ENCODE results near the gene HJURP. TPM values are rescaled to one million over a fixed set of nuclear protein-coding genes. Genes with fewer than 3 reads are reported as not detected.

Gene HJURP
- total RNA-seq, 1 donor from 2014 or later = 109 TPM

DNA sequence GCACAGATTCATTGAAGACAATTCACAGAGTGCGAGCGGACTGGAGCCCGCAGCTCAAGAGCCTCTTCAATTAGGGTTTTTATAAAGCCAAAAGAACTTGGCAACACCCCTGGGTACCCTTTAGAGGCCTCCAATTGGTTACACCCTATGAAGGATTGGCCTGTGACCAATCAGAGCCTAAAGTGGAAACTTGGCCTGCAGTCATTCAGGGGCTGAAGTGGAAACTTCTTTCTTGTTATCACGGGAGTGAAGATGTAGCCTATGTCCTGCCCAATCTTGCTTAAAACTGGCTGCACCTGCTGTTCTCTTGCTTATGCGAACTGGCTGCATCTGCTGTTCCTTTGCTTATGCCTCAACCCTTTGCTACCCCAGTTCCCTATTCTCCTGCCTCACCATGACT lies 1.8 kb upstream of the HJURP start:
- H3K4me3 Mint-ChIP-seq = peak overlapping the region; percentile 14

DNA sequence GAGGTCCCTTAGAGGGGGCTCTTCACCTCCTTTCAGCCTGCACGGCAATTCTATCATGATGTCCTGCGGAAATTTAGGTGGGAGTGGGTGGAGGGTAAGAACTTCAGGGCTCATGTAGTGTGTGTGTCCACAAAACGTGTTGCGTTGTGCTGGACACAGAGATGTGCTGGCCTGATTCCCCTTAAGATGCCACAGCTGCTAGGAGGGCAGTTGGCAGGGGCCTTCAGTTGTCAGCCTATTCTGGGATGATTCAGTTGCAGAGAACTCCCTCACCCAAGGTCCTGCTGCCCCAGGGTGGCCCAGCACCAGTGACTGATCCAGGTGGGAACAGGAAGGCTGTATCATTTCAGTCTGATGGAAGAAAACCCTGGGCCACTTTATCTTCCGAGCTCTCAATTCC lies 1.0 kb upstream of the HJURP start:
- H3K9ac ChIP-seq = no peak overlapping the region
- Mint-ChIP-seq H3K27ac (no peak overlapping the region), H3K36me3 (peaks cover 15% of the 10 kb centered on the region), H3K4me3 (peak overlapping the region; percentile 99), H3K4me1 (peaks cover 29% of the 10 kb centered on the region), H3K27me3 (ENCODE audit: insufficient read depth, low read depth) (peaks cover 4% of the 10 kb centered on the region), H3K9me3 (no peaks in the 10 kb centered on the region)
- no peak overlapping the region for H3K27ac ChIP-seq
- no peaks in the 10 kb centered on the region for H3K27me3 ChIP-seq
- no peaks in the 10 kb centered on the region for H3K9me3 ChIP-seq (ENCODE audit: low read depth)
- peaks cover 35% of the 10 kb centered on the region for H4K20me1 ChIP-seq (ENCODE audit: low read depth)
- peaks cover 10% of the 10 kb centered on the region for H3F3A ChIP-seq (ENCODE audit: low read depth)
- DNase-seq (ENCODE audit: low spot score) = no peak
- peaks cover 33% of the 10 kb centered on the region for H3K4me1 ChIP-seq
- peaks cover 40% of the 10 kb centered on the region for H3K79me2 ChIP-seq (ENCODE audit: low read depth)
- H2AFZ ChIP-seq (replicated peaks) = no peak overlapping the region
- peaks cover 14% of the 10 kb centered on the region for H3K36me3 ChIP-seq
- peak overlapping the region; percentile 81 for H3K4me2 ChIP-seq
- TF ChIP-seq EZH2 (IDR thresholded peaks at IDR 0.05) (no peak), EZH2phosphoT487 (IDR thresholded peaks at IDR 0.05) (no peak)
- TF ChIP-seq, protein P1, sequence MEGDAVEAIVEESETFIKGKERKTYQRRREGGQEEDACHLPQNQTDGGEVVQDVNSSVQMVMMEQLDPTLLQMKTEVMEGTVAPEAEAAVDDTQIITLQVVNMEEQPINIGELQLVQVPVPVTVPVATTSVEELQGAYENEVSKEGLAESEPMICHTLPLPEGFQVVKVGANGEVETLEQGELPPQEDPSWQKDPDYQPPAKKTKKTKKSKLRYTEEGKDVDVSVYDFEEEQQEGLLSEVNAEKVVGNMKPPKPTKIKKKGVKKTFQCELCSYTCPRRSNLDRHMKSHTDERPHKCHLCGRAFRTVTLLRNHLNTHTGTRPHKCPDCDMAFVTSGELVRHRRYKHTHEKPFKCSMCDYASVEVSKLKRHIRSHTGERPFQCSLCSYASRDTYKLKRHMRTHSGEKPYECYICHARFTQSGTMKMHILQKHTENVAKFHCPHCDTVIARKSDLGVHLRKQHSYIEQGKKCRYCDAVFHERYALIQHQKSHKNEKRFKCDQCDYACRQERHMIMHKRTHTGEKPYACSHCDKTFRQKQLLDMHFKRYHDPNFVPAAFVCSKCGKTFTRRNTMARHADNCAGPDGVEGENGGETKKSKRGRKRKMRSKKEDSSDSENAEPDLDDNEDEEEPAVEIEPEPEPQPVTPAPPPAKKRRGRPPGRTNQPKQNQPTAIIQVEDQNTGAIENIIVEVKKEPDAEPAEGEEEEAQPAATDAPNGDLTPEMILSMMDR (IDR thresholded peaks at IDR 0.05) = no peak
- peak overlapping the region; percentile 91 for H3K4me3 ChIP-seq

More for the DNA sequence above, 1.8 kb upstream of the HJURP start:
- H3K27me3 ChIP-seq = no peaks in the 10 kb centered on the region
- H3K4me1 Mint-ChIP-seq = peaks cover 29% of the 10 kb centered on the region
- H2AFZ ChIP-seq (replicated peaks) = no peak overlapping the region
- TF ChIP-seq, protein P1 (IDR thresholded peaks at IDR 0.05) = no peak
- TF ChIP-seq EZH2 (IDR thresholded peaks at IDR 0.05) = no peak
- TF ChIP-seq EZH2phosphoT487 (IDR thresholded peaks at IDR 0.05) = no peak
- H3K9me3 Mint-ChIP-seq = no peaks in the 10 kb centered on the region
- H3K79me2 ChIP-seq (ENCODE audit: low read depth) = peaks cover 32% of the 10 kb centered on the region
- peaks cover 27% of the 10 kb centered on the region for H3K4me1 ChIP-seq
- no peak overlapping the region for H3K4me3 ChIP-seq
- no peak overlapping the region for H3K27ac ChIP-seq
- H3F3A ChIP-seq (ENCODE audit: low read depth) = peaks cover 10% of the 10 kb centered on the region
- no peak overlapping the region for H3K4me2 ChIP-seq
- H3K9me3 ChIP-seq (ENCODE audit: low read depth) = no peaks in the 10 kb centered on the region
- peaks cover 26% of the 10 kb centered on the region for H4K20me1 ChIP-seq (ENCODE audit: low read depth)
- peaks cover 11% of the 10 kb centered on the region for H3K36me3 Mint-ChIP-seq
- H3K27ac Mint-ChIP-seq = no peak overlapping the region
- no peak overlapping the region for H3K9ac ChIP-seq
- H3K36me3 ChIP-seq = peaks cover 11% of the 10 kb centered on the region
- peak; percentile 10 for DNase-seq (ENCODE audit: low spot score)
- peaks cover 4% of the 10 kb centered on the region for H3K27me3 Mint-ChIP-seq (ENCODE audit: insufficient read depth, low read depth)

DNA sequence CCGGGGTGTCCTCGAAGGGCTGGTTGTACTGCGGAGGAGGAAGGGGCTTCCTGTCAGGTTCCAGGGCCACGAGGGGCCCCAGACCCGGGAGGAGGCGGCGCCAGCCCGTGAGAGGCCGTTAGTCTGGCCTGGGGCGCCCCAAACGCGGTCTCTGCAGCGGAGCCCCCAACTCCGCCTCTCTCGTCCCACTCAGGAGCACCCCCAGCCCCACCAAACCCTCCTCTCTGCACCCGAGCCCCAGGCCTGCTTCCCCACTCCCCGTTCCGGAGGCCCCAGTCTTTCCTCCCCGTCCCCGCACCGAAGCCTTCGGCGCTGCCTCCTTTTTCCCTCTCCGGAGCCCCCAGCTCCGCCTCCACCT lies 473 bp downstream of the HJURP start:
- peak overlapping the region; percentile 53 for H2AFZ ChIP-seq (replicated peaks)
- peaks cover 4% of the 10 kb centered on the region for H3K27me3 Mint-ChIP-seq (ENCODE audit: insufficient read depth, low read depth)
- H3K4me3 ChIP-seq = peak overlapping the region; percentile 91
- H3K4me3 Mint-ChIP-seq = peak overlapping the region; percentile 99
- peaks cover 49% of the 10 kb centered on the region for H4K20me1 ChIP-seq (ENCODE audit: low read depth)
- H3K27ac ChIP-seq = no peak overlapping the region
- H3K36me3 Mint-ChIP-seq = peaks cover 20% of the 10 kb centered on the region
- peaks cover 29% of the 10 kb centered on the region for H3K4me1 Mint-ChIP-seq
- H3K4me2 ChIP-seq = peak overlapping the region; percentile 98
- peak overlapping the region; percentile 96 for H3K27ac Mint-ChIP-seq
- H3F3A ChIP-seq (ENCODE audit: low read depth) = peaks cover 10% of the 10 kb centered on the region
- H3K79me2 ChIP-seq (ENCODE audit: low read depth) = peaks cover 55% of the 10 kb centered on the region
- peaks cover 33% of the 10 kb centered on the region for H3K4me1 ChIP-seq
- H3K9ac ChIP-seq = peak overlapping the region; percentile 82
- TF ChIP-seq, protein P1 (IDR thresholded peaks at IDR 0.05) = no peak
- no peak for TF ChIP-seq EZH2 (IDR thresholded peaks at IDR 0.05)
- TF ChIP-seq EZH2phosphoT487 (IDR thresholded peaks at IDR 0.05) = no peak
- H3K36me3 ChIP-seq = peaks cover 14% of the 10 kb centered on the region
- H3K27me3 ChIP-seq = no peaks in the 10 kb centered on the region
- H3K9me3 Mint-ChIP-seq = no peaks in the 10 kb centered on the region
- DNase-seq (ENCODE audit: low spot score) = no peak
- no peaks in the 10 kb centered on the region for H3K9me3 ChIP-seq (ENCODE audit: low read depth)

Data from neural progenitor cell (in vitro differentiated cells).